K562 (cell line): ENCODE data around the gene CD14. TPM values are rescaled to one million over a fixed set of nuclear protein-coding genes. Genes with fewer than 3 reads are reported as not detected.

Experiments
- CAMTA2 ChIP-seq: fragments of 250-450 bp; sonication (Bioruptor Pico); conservative IDR thresholded peaks from 2 replicates; pipeline ENCODE4 v1.5.1; 2022
- CUX1 ChIP-seq: fragments of 200-800 bp; sonication (Bioruptor generic); IDR thresholded peaks from 2 replicates; pipeline ENCODE4 v1.6.1; 2016; ENCODE audit warnings: missing genetic modification characterization, missing compliant biosample characterization
- E2F3 ChIP-seq: fragments of 250-450 bp; sonication (Bioruptor Pico); IDR thresholded peaks from 2 replicates; pipeline ENCODE4 v1.4.0; 2020; ENCODE audit warnings: mild to moderate bottlenecking
- E4F1 ChIP-seq: fragments of 250-450 bp; sonication (Bioruptor Pico); IDR thresholded peaks from 2 replicates; pipeline ENCODE4 v1.5.0; 2021; ENCODE audit warnings: mild to moderate bottlenecking, borderline replicate concordance
- EHMT2 ChIP-seq: fragments of 450-650 bp; IDR thresholded peaks from 2 replicates; pipeline ENCODE4 v1.6.1; 2018; ENCODE audit warnings: antibody characterized with exemption
- EP300 ChIP-seq: IDR thresholded peaks from 2 replicates; pipeline ENCODE4 v1.6.1; 2012; ENCODE audit warnings: low read length, improper control_type of control experiment
- KLF13 ChIP-seq: fragments of 450-650 bp; IDR thresholded peaks from 2 replicates; pipeline ENCODE4 v1.6.1; 2016; ENCODE audit warnings: missing genetic modification characterization, low read depth, mild to moderate bottlenecking, missing compliant biosample characterization, moderate library complexity, borderline replicate concordance
- NCOA6 ChIP-seq: fragments of 450-650 bp; IDR thresholded peaks from 2 replicates; pipeline ENCODE4 v1.6.1; 2017; ENCODE audit warnings: mild to moderate bottlenecking
- RFX7 ChIP-seq: fragments of 250-450 bp; sonication (Bioruptor Pico); IDR thresholded peaks from 2 replicates; pipeline ENCODE4 v1.5.1; 2021; ENCODE audit warnings: mild to moderate bottlenecking
- SAFB ChIP-seq: fragments of 200-400 bp; formaldehyde crosslinking; IDR thresholded peaks from 2 replicates; pipeline ENCODE4 v1.6.1; 2017; ENCODE audit warnings: low read depth, low read length, borderline replicate concordance
- SMARCC2 ChIP-seq: fragments of 450-650 bp; IDR thresholded peaks from 2 replicates; pipeline ENCODE4 v1.6.1; 2017; ENCODE audit warnings: antibody characterized with exemption, moderate library complexity, mild to moderate bottlenecking, low read depth
- SUPT5H ChIP-seq: fragments of 450-650 bp; IDR thresholded peaks from 2 replicates; pipeline ENCODE4 v1.6.1; 2016
- XRCC5 ChIP-seq: fragments of 200-400 bp; formaldehyde crosslinking; IDR thresholded peaks from 2 replicates; pipeline ENCODE4 v1.6.1; 2017; ENCODE audit warnings: low read depth, mild to moderate bottlenecking, low read length
- ZFP30 ChIP-seq: fragments of 250-450 bp; sonication (Bioruptor Pico); IDR thresholded peaks from 2 replicates; pipeline ENCODE4 v1.8.0; 2022; ENCODE audit warnings: moderate library complexity, mild to moderate bottlenecking, inconsistent platforms, borderline replicate concordance
- ZNF134 ChIP-seq: fragments of 250-450 bp; sonication (Bioruptor Pico); conservative IDR thresholded peaks from 2 replicates; pipeline ENCODE4 v1.4.0; 2020
- ZNF282 ChIP-seq: sonication (generic); formaldehyde crosslinking; IDR thresholded peaks from 2 replicates; pipeline ENCODE4 v1.8.1; 2023; ENCODE audit warnings: missing genetic modification reagents
- polyA plus RNA-seq, 8 experiments: library from polyadenylated mRNA; depleted of rRNA in 4 of 8; stranded (reverse) in 5 of 8; unstranded in 3 of 8; fragments of >200 nt; fragmentation: Nextera tagmentation in 2 of 8; fragmentation: Illumina TruSeq in 1 of 8; extraction: Ambion mirVana in 2 of 8; extraction: Trizol in 1 of 8; gene quantifications; 2 replicates each; pipeline versions ENCODE4 v1.2.1 to v1.2.3, GENCODE V29; 2011 to 2014; ENCODE audit warnings: inconsistent platforms in 1 of 8, missing spikeins in 1 of 8
- total RNA-seq, 7 experiments: library from RNA; depleted of rRNA in 6 of 7; stranded (reverse); fragments of >200 nt in 6 of 7; fragmentation: Illumina TruSeq in 2 of 7; extraction: Trizol in 2 of 7; gene quantifications; 2 replicates each; pipeline versions ENCODE4 v1.2.1 to v1.2.3, GENCODE V29; 2011 to 2021; ENCODE audit warnings: low replicate concordance in 1 of 7
- TF ChIP-seq, protein P1 (sequence below), 2 experiments: fragments of 450-650 bp in 1 of 2; sonication (generic) in 1 of 2; formaldehyde crosslinking in 1 of 2; IDR thresholded peaks in 1 of 2; conservative IDR thresholded peaks in 1 of 2; 2 replicates each; pipeline versions ENCODE4 v1.6.1 to v1.8.1; 2016 to 2023; ENCODE audit warnings: mild to moderate bottlenecking in 2 of 2, moderate library complexity in 2 of 2, inconsistent platforms in 1 of 2, missing genetic modification reagents in 1 of 2
- TF ChIP-seq, protein P2 (sequence below): fragments of 250-450 bp; sonication (Bioruptor Pico); IDR thresholded peaks from 2 replicates; pipeline ENCODE4 v1.4.0; 2020; ENCODE audit warnings: mild to moderate bottlenecking, moderate library complexity

The CD14 gene
- total and polyA plus RNA-seq, 9 of the 15 experiments (the other 6 are each of a cell fraction or from before 2014, with no cell fraction given), result 0.07 to 0.47 (median 0.14) TPM; not detected in 2

DNA sequence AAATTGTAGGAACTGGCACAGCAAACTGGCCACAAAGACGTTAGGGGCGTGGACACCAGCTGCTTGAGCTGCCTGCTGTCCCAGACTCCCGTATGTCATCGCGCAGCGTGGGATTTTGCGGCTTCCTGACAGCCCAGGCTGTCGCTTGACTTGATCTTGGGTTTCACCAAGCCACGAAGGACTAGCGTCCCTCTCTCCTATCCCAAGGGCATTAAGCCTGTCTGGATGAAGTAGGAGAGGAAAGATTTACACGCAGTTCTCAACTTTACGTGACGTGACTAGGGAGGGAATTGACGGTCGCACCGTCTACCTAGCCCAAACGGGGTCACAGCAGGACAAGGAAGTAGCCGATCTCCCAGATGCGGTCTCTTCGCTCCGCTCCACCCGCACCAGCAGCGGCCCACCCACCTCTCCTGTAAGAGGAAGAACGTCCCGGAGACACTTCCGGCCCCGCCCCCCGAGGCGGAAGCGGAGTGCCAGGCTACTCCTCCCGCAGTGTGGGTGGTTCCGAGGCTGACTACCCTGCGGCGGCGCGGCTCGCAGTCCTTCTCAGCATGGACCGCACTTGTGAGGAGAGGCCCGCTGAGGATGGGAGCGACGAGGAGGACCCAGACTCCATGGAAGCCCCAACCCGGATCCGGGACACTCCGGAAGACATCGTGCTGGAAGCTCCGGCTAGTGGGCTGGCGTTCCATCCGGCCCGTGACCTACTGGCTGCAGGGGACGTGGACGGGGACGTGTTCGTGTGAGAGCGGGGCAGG, 31.6 kb upstream of the CD14 start, which contains the start of gene WDR55 (continued):
- no peak; the same call in none of the 2 replicates for TF ChIP-seq KLF13 (tag)
- no peak for TF ChIP-seq CUX1 (CRISPR knock-in tag)
- TF ChIP-seq SAFB, result no peak
- TF ChIP-seq SUPT5H, result peak; percentile 90
- TF ChIP-seq ZNF134 (CRISPR knock-in tag), result peak; percentile 70
- no peak; the same call in 1 of the 2 replicates for TF ChIP-seq XRCC5
- TF ChIP-seq, protein P1, sequence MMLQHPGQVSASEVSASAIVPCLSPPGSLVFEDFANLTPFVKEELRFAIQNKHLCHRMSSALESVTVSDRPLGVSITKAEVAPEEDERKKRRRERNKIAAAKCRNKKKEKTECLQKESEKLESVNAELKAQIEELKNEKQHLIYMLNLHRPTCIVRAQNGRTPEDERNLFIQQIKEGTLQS (IDR thresholded peaks at IDR 0.05), result no peak
- TF ChIP-seq, protein P1 (CRISPR knock-in tag; conservative IDR thresholded peaks at IDR 0.05), result peak; percentile 82; the same call in 1 of the 2 replicates
- 0 out of 2 replicates have a peak, but pooled peaks have one; percentile 25 for TF ChIP-seq NCOA6
- no peak for TF ChIP-seq E2F3 (CRISPR knock-in tag)
- no peak for TF ChIP-seq E4F1 (CRISPR knock-in tag)
- TF ChIP-seq EP300, result 0 out of 2 replicates have a peak, but pooled peaks have one; percentile 3
- no peak for TF ChIP-seq ZFP30 (CRISPR knock-in tag)
- TF ChIP-seq ZNF282, result no peak
- TF ChIP-seq SMARCC2, result no peak
- no peak for TF ChIP-seq CAMTA2 (CRISPR knock-in tag)
- TF ChIP-seq EHMT2, result no peak
- TF ChIP-seq, protein P2, sequence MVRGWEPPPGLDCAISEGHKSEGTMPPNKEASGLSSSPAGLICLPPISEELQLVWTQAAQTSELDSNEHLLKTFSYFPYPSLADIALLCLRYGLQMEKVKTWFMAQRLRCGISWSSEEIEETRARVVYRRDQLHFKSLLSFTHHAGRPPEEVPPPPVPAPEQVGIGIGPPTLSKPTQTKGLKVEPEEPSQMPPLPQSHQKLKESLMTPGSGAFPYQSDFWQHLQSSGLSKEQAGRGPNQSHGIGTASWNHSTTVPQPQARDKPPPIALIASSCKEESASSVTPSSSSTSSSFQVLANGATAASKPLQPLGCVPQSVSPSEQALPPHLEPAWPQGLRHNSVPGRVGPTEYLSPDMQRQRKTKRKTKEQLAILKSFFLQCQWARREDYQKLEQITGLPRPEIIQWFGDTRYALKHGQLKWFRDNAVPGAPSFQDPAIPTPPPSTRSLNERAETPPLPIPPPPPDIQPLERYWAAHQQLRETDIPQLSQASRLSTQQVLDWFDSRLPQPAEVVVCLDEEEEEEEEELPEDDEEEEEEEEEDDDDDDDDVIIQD (CRISPR knock-in tag), result no peak
- TF ChIP-seq RFX7 (CRISPR knock-in tag), result no peak
